Hepatocyte (in vitro differentiated cells): Measurements from ENCODE around the gene CYS1. TPM values are rescaled to one million over a fixed set of nuclear protein-coding genes. Genes with fewer than 3 reads are reported as not detected.
A peak's percentile ranks its signal among the peaks of the same experiment; 100 is the strongest.

ENCODE experiments used
- DNase-seq: peaks from one replicate; pipeline ENCODE4 v3.0.0-alpha.2; 2016; ENCODE audit warnings: low spot score
- H2AFZ ChIP-seq: fragments of 200-600 bp; sonication (generic); 2 replicates; pipeline ENCODE4 v1.6.0; 2016; ENCODE audit warnings: antibody characterized with exemption, mild to moderate bottlenecking
- H3K27ac ChIP-seq: fragments of 200-600 bp; sonication (generic); 2 replicates; pipeline ENCODE4 v1.5.1; 2016; ENCODE audit warnings: mild to moderate bottlenecking
- H3K27me3 ChIP-seq: fragments of 200-600 bp; sonication (generic); 2 replicates; pipeline ENCODE4 v1.6.1; 2016
- H3K36me3 ChIP-seq: fragments of 200-600 bp; sonication (generic); replicated peaks from 2 replicates; pipeline ENCODE4 v1.5.1; 2016; ENCODE audit warnings: low read depth; ENCODE audit not compliant: insufficient read depth
- H3K4me1 ChIP-seq: fragments of 200-600 bp; sonication (generic); 2 replicates; pipeline ENCODE4 v1.5.1; 2016; ENCODE audit warnings: mild to moderate bottlenecking, moderate library complexity; ENCODE audit not compliant: insufficient read depth
- H3K4me2 ChIP-seq: fragments of 200-600 bp; sonication (generic); 2 replicates; pipeline ENCODE4 v1.6.0; 2016
- H3K4me3 ChIP-seq: fragments of 200-600 bp; sonication (generic); 2 replicates; pipeline ENCODE4 v1.5.1; 2016; ENCODE audit warnings: mild to moderate bottlenecking
- H3K79me2 ChIP-seq: fragments of 200-600 bp; sonication (generic); 2 replicates; pipeline ENCODE4 v1.6.0; 2017; ENCODE audit warnings: mild to moderate bottlenecking
- H3K9me2 ChIP-seq: fragments of 200-600 bp; sonication (generic); replicated peaks from 2 replicates; pipeline ENCODE4 v1.6.0; 2017; ENCODE audit warnings: mild to moderate bottlenecking; ENCODE audit not compliant: insufficient read depth
- H3K9me3 ChIP-seq: fragments of 200-600 bp; sonication (generic); 2 replicates; pipeline ENCODE4 v1.5.1; 2016; ENCODE audit warnings: low read depth, mild to moderate bottlenecking
- H4K20me1 ChIP-seq: fragments of 200-600 bp; sonication (generic); 2 replicates; pipeline ENCODE4 v1.6.0; 2016; ENCODE audit warnings: mild to moderate bottlenecking; ENCODE audit not compliant: insufficient read depth, poor library complexity, severe bottlenecking
- EZH2 ChIP-seq: fragments of 200-600 bp; sonication (generic); IDR thresholded peaks from 2 replicates; pipeline ENCODE4 v1.6.1; 2016; ENCODE audit warnings: antibody characterized with exemption, mild to moderate bottlenecking, borderline replicate concordance
- EZH2phosphoT487 ChIP-seq: fragments of 200-600 bp; sonication (generic); IDR thresholded peaks from one replicate; pipeline ENCODE4 v1.6.1; 2018; ENCODE audit warnings: antibody characterized with exemption, mild to moderate bottlenecking, low read depth, moderate library complexity; ENCODE audit not compliant: unreplicated experiment, severe bottlenecking
- WGBS: methylation state at CpG from one replicate; pipeline ENCODE4 v1.1.6; 2016; ENCODE audit warnings: low lambda C conversion rate; ENCODE audit errors: missing lambda C conversion rate; 5-methylcytosine and 5-hydroxymethylcytosine counted together
- polyA plus RNA-seq: library from polyadenylated mRNA; unstranded; fragments of >200 nt; fragmentation: Nextera tagmentation; extraction: Ambion mirVana; gene quantifications from 2 replicates; pipeline ENCODE4 v1.2.1, GENCODE V29; 2016
- total RNA-seq: library from RNA; depleted of rRNA; stranded (reverse); fragments of >200 nt; gene quantifications from 2 replicates; pipeline ENCODE4 v1.2.3, GENCODE V29; 2014
- TF ChIP-seq, protein P1 (sequence below): fragments of 200-600 bp; sonication (generic); IDR thresholded peaks from 2 replicates; pipeline ENCODE4 v1.5.1; 2016; ENCODE audit warnings: antibody characterized with exemption, mild to moderate bottlenecking; ENCODE audit not compliant: poor library complexity

CYS1 gene
- total and polyA plus RNA-seq, 2 experiments from 2014 or later = 2.7 to 2.9 TPM

GRCh38 chr2:10048501-10049171 lies 31.6 kb downstream of the CYS1 start:
- peaks cover 6% of the 10 kb centered on the region for H3K4me1 ChIP-seq
- WGBS = 66% methylated on average over 10 of the region's 10 CpGs
- no peak overlapping the region for H3K27ac ChIP-seq
- H3K9me2 ChIP-seq = no peaks in the 10 kb centered on the region
- H4K20me1 ChIP-seq = peaks cover 4% of the 10 kb centered on the region
- peaks cover 10% of the 10 kb centered on the region for H3K79me2 ChIP-seq
- no peak overlapping the region for H3K4me3 ChIP-seq
- H3K4me2 ChIP-seq = no peak overlapping the region
- no peaks in the 10 kb centered on the region for H3K27me3 ChIP-seq
- no peak overlapping the region for H2AFZ ChIP-seq
- TF ChIP-seq EZH2phosphoT487 = no peak
- no peak for TF ChIP-seq EZH2
- TF ChIP-seq, protein P1, sequence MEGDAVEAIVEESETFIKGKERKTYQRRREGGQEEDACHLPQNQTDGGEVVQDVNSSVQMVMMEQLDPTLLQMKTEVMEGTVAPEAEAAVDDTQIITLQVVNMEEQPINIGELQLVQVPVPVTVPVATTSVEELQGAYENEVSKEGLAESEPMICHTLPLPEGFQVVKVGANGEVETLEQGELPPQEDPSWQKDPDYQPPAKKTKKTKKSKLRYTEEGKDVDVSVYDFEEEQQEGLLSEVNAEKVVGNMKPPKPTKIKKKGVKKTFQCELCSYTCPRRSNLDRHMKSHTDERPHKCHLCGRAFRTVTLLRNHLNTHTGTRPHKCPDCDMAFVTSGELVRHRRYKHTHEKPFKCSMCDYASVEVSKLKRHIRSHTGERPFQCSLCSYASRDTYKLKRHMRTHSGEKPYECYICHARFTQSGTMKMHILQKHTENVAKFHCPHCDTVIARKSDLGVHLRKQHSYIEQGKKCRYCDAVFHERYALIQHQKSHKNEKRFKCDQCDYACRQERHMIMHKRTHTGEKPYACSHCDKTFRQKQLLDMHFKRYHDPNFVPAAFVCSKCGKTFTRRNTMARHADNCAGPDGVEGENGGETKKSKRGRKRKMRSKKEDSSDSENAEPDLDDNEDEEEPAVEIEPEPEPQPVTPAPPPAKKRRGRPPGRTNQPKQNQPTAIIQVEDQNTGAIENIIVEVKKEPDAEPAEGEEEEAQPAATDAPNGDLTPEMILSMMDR = peak; percentile 75
- no peaks in the 10 kb centered on the region for H3K9me3 ChIP-seq
- H3K36me3 ChIP-seq = no peaks in the 10 kb centered on the region
- peak; percentile 73 for DNase-seq

DNA sequence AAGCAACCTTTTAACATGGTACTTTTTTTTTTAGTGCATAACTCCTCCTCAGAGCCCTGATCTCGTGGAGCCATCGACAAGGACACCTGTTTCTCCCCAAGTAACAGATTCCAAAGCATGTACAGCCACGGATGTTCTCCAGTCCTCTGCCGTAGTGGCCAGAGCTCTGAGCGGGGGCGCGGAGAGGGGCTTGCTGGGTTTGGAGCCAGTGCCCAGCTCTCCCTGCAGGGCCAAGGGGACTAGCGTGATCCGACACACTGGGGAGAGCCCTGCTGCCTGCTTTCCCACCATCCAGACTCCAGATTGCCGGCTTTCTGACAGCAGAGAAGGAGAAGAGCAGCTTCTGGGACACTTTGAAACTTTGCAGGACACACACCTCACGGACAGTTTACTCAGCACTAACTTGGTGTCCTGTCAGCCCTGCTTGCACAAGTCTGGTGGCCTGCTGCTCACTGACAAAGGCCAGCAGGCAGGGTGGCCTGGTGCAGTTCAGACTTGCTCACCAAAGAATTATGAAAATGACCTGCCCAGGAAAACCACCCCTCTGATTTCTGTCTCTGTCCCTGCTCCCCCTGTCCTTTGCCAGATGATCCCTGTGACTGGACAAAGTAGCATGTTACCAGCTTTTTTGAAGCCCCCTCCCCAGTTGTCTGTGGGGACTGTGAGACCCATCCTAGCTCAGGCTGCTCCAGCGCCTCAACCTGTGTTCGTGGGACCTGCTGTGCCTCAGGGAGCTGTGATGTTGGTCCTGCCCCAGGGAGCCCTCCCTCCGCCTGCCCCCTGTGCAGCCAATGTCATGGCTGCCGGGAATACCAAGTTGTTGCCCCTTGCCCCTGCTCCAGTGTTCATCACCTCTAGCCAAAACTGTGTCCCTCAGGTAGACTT lies 32.4 kb downstream of the CYS1 start:
- WGBS = 87% methylated on average over 15 of the region's 15 CpGs
- H3K27ac ChIP-seq = no peak overlapping the region
- peaks cover 6% of the 10 kb centered on the region for H3K4me1 ChIP-seq
- no peak overlapping the region for H3K4me3 ChIP-seq
- no peak overlapping the region for H2AFZ ChIP-seq
- DNase-seq = no peak
- H3K9me3 ChIP-seq = no peaks in the 10 kb centered on the region
- H3K79me2 ChIP-seq = peaks cover 10% of the 10 kb centered on the region
- H3K9me2 ChIP-seq = no peaks in the 10 kb centered on the region
- H3K4me2 ChIP-seq = no peak overlapping the region
- no peaks in the 10 kb centered on the region for H3K36me3 ChIP-seq
- H4K20me1 ChIP-seq = peaks cover 4% of the 10 kb centered on the region
- TF ChIP-seq EZH2phosphoT487 = no peak
- no peak for TF ChIP-seq EZH2
- TF ChIP-seq, protein P1 = no peak
- H3K27me3 ChIP-seq = no peaks in the 10 kb centered on the region

GRCh38 chr2:10046931-10047330 lies 33.3 kb downstream of the CYS1 start:
- Histone ChIP-seq H3K36me3 (no peaks in the 10 kb centered on the region), H3K4me2 (no peak overlapping the region), H3K79me2 (peaks cover 10% of the 10 kb centered on the region), H3K27me3 (no peaks in the 10 kb centered on the region), H4K20me1 (peaks cover 4% of the 10 kb centered on the region), H3K9me3 (no peaks in the 10 kb centered on the region), H2AFZ (no peak overlapping the region), H3K9me2 (no peaks in the 10 kb centered on the region), H3K4me1 (peaks cover 13% of the 10 kb centered on the region), H3K27ac (no peak overlapping the region), H3K4me3 (no peak overlapping the region)
- 80% methylated on average over 7 of the region's 7 CpGs for WGBS
- no peak for TF ChIP-seq EZH2
- no peak for TF ChIP-seq EZH2phosphoT487
- no peak for DNase-seq
